ENCODE measurements around the gene SCFD2. TPM values are rescaled to one million over a fixed set of nuclear protein-coding genes. Genes with fewer than 3 reads are reported as not detected.

SCFD2 gene
- total and polyA plus RNA-seq, 10 of the 15 experiments (the other 5 are each of a cell fraction or from before 2014, with no cell fraction given): 4.8 to 37.6 (median 24.9) TPM

GRCh38 chr4:52939739-52940138 is 426.1 kb downstream of the SCFD2 start:
- TF ChIP-seq RAD21 (IDR thresholded peaks at IDR 0.05; ENCODE audit: insufficient read depth, low read depth, low read length) (no peak), KLF5 (IDR thresholded peaks at IDR 0.05; ENCODE audit: partially characterized antibody) (no peak), EP300 (IDR thresholded peaks at IDR 0.05; ENCODE audit: borderline replicate concordance in 1 of 2, control insufficient read depth in 1 of 2, low read depth in 2 of 2, low read length in 2 of 2) (no peak), IKZF2 (IDR thresholded peaks at IDR 0.05) (no peak), ZNF24 (IDR thresholded peaks at IDR 0.05) (no peak), ZBTB11 (CRISPR knock-in tag; IDR thresholded peaks at IDR 0.05) (no peak), PKNOX1 (IDR thresholded peaks at IDR 0.05) (no peak), CUX1 (IDR thresholded peaks at IDR 0.05; ENCODE audit: insufficient replicate concordance, low read depth, low read length) (no peak)
- H4K20me1 ChIP-seq (ENCODE audit: control insufficient read depth, insufficient read depth): no peaks in the 10 kb centered on the region
- no peak overlapping the region for H2AFZ ChIP-seq (ENCODE audit: control insufficient read depth, low read depth, low read length)
- CTCF ChIA-PET: interaction anchor here (1.1 kb wide), 1 partner anchor 130 kb away, joined by 3 read pairs; no protein-coding TSS in a partner anchor
- no peak overlapping the region for H3K4me2 ChIP-seq (ENCODE audit: control insufficient read depth, insufficient read depth)
- DNase-seq (ENCODE audit: low read depth, low spot score): no peak
- ATAC-seq: no peak
- 93% methylated on average over 2 of the region's 2 CpGs for WGBS (ENCODE audit: insufficient coverage, insufficient replicate concordance, low lambda C conversion rate, missing lambda C conversion rate)
- no peaks in the 10 kb centered on the region for H3K79me2 ChIP-seq (ENCODE audit: control insufficient read depth, insufficient read depth, low read length)
- POLR2A ChIA-PET: interaction anchor here (0.6 kb wide), 1 partner anchor 443 kb away, joined by 6 read pairs; no protein-coding TSS in a partner anchor
- in situ Hi-C loops (cut with MboI): no loop called here
- H3K9ac ChIP-seq (ENCODE audit: control insufficient read depth, insufficient read depth, low read length): no peak overlapping the region
- no peaks in the 10 kb centered on the region for H3K27me3 ChIP-seq (replicated peaks in 1 of 2; ENCODE audit: control insufficient read depth in 2 of 2, insufficient read depth in 2 of 2, low read length in 1 of 2)
- FAIRE-seq: no peak
- RAD21 ChIA-PET (ENCODE audit: unreplicated experiment): no interaction called here
- SMC1A ChIA-PET (ENCODE audit: uncharacterized antibody, unreplicated experiment): interaction anchor here (1.0 kb wide), 1 partner anchor 11 kb away, joined by 3 read pairs; no protein-coding TSS in a partner anchor
- no peaks in the 10 kb centered on the region for H3K4me1 ChIP-seq (ENCODE audit: control insufficient read depth, insufficient read depth, low read length)
- H3K36me3 ChIP-seq (ENCODE audit: control insufficient read depth in 2 of 2, insufficient read depth in 2 of 2, low read length in 1 of 2): no peaks in the 10 kb centered on the region
- H3K9me3 ChIP-seq (replicated peaks; ENCODE audit: control insufficient read depth, insufficient read depth, low read length): no peaks in the 10 kb centered on the region
- H3K4me3 ChIP-seq: no peak overlapping the region
- intact Hi-C loops (cut with micrococcal nuclease; ENCODE audit: unreplicated experiment): no loop called here
- BruUV-seq (replicated peaks): no TSS peak
- H3K27ac ChIP-seq (ENCODE audit: control insufficient read depth, insufficient read depth): no peak overlapping the region
